NOMO-1 (cell line): ENCODE results near the gene CAMKMT.
A peak's percentile ranks its signal among the peaks of the same experiment; 100 is the strongest.

Experiments
- DNase-seq, 2 experiments: peaks; one replicate each; lab custom pipeline; 2025; ENCODE audit not compliant: unreplicated experiment in 2 of 2; lab: John Stamatoyannopoulos, UW

CAMKMT gene

GRCh38 chr2:44766777-44767176 is 405.0 kb downstream of the CAMKMT start:
- no peak for DNase-seq

DNA sequence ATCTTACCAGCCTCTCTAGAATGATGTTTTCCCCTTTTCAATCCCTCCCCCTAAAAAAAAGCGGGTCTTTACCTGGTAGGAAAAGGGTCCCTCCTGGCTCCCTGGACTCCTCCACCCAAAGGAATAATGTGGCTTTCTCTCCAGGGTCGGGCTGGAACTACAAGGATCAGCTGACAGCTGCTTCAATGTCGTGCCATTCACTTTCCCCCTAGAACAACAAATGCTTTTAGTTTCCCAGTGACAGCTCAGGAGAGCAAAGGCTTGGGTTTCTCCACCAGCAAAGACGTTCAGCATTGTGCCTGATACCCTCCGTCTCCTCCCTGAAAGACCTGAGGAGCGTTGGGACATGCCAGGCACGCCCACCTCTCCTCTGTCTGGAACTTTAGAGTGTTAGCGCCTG is 405.9 kb downstream of the CAMKMT start:
- no peak for DNase-seq

DNA sequence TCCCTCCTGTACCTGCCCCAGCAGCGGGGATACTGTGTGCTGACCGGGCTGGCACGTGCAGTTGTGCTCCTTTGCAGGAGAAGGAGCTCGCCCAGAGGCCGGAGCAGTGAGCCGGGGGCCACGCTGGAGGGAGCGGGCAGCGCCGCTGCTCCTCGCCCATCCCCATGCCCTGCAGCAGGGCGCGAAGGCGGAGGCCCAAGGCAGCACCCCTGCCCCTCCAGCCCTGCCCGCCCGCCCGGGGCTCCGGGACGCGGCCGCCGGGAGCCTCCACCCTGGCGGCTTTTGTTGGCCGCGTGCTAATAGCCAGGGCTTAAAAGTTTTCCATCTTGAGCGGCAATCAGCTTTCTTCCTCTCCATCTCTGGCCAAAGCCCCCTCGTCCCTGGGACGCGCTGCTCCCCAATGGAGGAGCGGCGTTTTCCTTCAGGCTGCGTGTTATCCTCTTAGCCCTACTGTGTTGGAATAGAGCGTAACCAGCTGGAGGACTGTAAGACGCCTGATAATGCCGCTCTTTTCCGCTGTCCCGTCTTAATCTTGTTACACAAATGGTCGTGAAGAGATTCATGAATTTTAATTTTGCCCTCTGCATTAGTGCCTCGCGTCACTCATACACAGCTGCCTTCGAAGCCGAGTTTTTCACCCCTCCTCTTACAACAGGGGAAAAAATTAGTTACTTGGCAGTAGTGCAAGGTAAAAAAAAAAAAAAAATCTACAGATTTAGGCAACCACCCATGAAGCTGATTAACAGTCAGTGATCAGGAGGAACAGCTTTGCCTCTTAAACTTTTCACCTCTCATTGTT is 406.9 kb downstream of the CAMKMT start:
- no peak for DNase-seq

- no peak for DNase-seq
These were observed 407.7 kb downstream of the CAMKMT start for GRCh38 chr2:44769349-44770011.

- DNase-seq: no peak
These were observed 408.8 kb downstream of the CAMKMT start for GRCh38 chr2:44770221-44771195.

GRCh38 chr2:44771522-44771921 is 409.8 kb downstream of the CAMKMT start:
- DNase-seq: no peak

- DNase-seq: no peak
These were observed 410.4 kb downstream of the CAMKMT start for GRCh38 chr2:44772131-44772530.

DNA sequence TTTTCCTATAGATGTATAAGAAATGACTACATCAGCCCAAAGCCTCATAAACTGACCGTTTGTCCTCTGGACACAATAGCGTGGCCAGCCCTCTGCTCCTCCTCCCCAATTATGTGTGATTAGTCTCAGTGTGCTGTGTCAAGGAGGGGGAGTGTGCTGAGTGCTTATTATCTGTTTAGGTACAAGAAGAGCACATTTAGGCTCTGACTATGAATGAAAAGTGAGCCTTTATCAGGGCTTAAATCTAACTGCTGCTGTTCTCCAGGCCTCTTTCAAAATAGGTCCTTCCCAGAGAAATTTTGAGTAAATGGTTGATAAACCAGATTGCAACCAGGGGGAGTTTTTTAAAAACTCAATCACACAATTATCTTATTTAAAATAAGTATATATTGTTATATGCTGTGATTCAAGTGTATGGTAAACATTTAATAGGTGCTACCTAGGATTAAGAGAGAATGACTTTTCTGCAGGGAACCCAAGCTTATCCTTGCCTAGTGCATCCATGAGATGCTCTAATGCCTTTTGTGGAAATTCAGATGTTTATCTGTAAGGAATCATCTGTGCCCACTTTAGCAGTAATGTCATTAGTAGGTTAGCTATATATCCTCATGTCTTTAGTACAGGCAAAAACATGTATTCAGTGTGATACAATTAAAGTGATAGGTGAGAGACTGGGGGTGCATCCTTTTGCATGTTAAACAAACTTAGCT is 411.1 kb downstream of the CAMKMT start:
- DNase-seq: no peak

GRCh38 chr2:44774826-44775492 is 413.2 kb downstream of the CAMKMT start:
- DNase-seq: no peak

GRCh38 chr2:44777036-44777435 is 415.3 kb downstream of the CAMKMT start:
- DNase-seq: no peak

GRCh38 chr2:44777537-44777936 is 415.8 kb downstream of the CAMKMT start:
- no peak for DNase-seq

GRCh38 chr2:44778221-44778654 is 416.5 kb downstream of the CAMKMT start:
- DNase-seq: no peak

DNA sequence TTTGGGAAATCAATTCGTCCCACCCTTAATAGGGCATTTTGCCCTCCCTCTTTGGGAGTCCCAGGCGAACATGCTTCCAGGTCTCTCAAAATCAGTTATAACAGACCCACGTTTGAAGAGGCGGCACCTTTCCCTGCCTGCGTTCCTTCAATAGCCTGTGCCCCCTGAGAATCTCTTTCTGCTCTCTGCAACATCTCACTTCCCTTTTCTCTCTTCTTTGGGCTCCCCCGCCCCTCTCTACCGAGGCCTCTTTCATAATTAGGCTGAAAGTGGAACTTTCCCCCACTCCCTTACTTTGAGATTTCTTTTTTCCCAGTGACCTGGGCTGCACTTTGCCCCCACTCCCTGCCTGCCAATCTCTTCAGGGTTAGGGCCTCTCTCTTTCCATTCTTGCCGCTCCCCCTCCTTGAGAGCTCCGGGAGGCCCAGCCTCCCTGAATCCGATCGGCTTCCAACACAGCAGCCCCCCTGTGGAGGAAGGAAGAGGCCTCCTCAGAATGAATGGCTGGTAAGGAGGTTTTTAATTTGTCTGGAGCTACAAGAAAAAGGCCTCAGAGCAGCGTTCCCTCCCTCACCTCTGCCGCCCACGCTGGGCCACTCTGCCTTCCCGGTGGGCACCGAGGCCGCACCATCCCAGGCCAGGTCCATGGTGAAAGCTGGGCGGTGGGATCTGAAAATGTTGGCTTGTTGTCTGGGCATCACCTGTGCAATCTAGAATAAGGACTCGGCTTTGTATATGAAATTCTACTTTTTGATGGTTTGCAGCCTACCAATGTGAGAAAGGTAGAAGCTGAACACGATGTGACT is 417.1 kb downstream of the CAMKMT start:
- peak; percentile 88 to 92 for DNase-seq

DNA sequence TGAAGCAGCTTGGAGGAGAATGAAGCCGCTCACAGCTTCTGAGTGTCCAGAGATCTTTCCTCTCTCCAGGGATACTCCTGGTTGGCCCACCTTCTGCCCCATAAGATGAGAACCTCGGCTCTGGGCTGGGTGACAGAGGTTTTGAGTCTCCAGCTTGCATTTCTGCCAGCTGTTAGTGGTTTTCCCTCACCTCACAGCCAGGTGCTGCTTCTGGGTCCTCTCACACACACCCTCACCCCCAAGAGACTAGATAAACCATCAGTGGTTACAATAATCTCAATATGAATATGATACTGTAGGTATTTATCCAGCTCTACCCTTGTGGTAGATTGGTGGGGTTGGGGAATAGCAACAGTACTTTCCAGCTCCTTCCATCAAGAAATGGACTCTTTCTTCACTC is 418.0 kb downstream of the CAMKMT start:
- no peak for DNase-seq

GRCh38 chr2:44780406-44780805 is 418.7 kb downstream of the CAMKMT start:
- DNase-seq: no peak

GRCh38 chr2:44785433-44785832 is 423.7 kb downstream of the CAMKMT start:
- no peak for DNase-seq

DNA sequence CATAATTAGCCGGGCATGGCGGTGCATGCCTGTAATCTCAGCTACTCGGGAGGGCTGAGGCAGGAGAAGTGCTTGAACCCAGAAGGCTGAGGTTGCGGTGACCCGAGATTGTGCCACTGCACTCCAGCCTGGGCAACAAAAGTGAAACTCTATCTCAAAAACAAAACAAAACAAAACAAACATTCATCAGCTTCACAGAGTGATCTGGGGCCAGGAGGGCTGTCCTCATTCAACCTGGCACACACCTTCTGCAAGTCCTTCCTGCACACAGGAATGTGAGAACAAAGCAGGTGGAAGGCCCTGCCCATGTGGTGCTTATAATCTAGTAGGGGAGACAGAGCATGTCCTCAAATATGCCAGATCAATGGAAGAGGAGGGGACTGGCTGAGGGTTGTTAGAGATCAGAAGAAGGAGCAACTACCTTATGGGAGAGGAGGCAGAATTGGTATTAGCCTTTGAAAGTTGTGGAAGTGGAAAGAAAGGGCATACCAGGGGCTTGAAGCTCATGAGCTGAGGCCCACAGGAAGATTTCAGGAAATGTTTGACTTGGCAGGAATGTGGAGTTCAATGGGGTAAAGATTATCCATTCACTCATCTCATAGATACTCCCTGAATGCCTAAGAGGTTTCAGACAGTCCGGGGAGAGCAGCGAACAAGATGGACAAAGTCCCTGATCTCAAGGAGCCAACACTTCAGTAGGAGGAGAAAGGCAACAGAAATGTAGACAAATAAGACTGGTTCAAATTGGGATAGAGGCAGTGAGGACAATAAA is 424.5 kb downstream of the CAMKMT start:
- no peak for DNase-seq

GRCh38 chr2:44786817-44787214 is 425.1 kb downstream of the CAMKMT start:
- no peak for DNase-seq
